Measurements from ENCODE around the gene RBM20. TPM values are rescaled to one million over a fixed set of nuclear protein-coding genes. Genes with fewer than 3 reads are reported as not detected.

The RBM20 gene
- total and polyA plus RNA-seq, 12 donors: 0.07 to 2.3 (median 0.28) TPM; not detected in 2

- TF ChIP-seq CTCF (IDR thresholded peaks at IDR 0.05) (no peak), POLR2A (IDR thresholded peaks at IDR 0.05) (no peak)
- no peaks in the 10 kb centered on the region for H3K4me1 ChIP-seq (replicated peaks in 1 of 2)
These were observed 113.5 kb downstream of the RBM20 start for GRCh38 chr10:110757586-110757985.

GRCh38 chr10:110758128-110758765 is 114.1 kb downstream of the RBM20 start:
- no peak overlapping the region for H3K4me3 ChIP-seq
- no peak overlapping the region for H3K27ac ChIP-seq
- H3K27me3 ChIP-seq: peaks cover 2% of the 10 kb centered on the region
- no peaks in the 10 kb centered on the region for H3K4me1 ChIP-seq (replicated peaks in 1 of 2)
- 87 to 90% (median 88%) methylated on average over 8 of the region's 8 CpGs for WGBS, 4 donors
- no peaks in the 10 kb centered on the region for H3K9me3 ChIP-seq (replicated peaks in 1 of 3)
- H3K36me3 ChIP-seq (replicated peaks in 1 of 2): no peaks in the 10 kb centered on the region
- no peak for DNase-seq
- intact Hi-C loops (cut with DNase I): no loop called here
- TF ChIP-seq CTCF (IDR thresholded peaks at IDR 0.05): no peak
- no peak for TF ChIP-seq POLR2A (IDR thresholded peaks at IDR 0.05)

More at GRCh38 chr10:110757586-110757985, 113.5 kb downstream of the RBM20 start:
- H3K9me3 ChIP-seq (replicated peaks in 1 of 3): no peaks in the 10 kb centered on the region
- H3K27ac ChIP-seq: no peak overlapping the region
- H3K27me3 ChIP-seq: peaks cover 2% of the 10 kb centered on the region
- H3K36me3 ChIP-seq (replicated peaks in 1 of 2): no peaks in the 10 kb centered on the region
- no peak for DNase-seq
- intact Hi-C loops (cut with DNase I): no loop called here
- no peak overlapping the region for H3K4me3 ChIP-seq
- 43 to 100% (median 90%) methylated on average over 1 of the region's 1 CpG for WGBS, 4 donors

GRCh38 chr10:110758898-110759297 is 114.8 kb downstream of the RBM20 start:
- Histone ChIP-seq H3K36me3 (replicated peaks in 1 of 2) (no peaks in the 10 kb centered on the region), H3K4me3 (no peak overlapping the region), H3K27me3 (peaks cover 2% of the 10 kb centered on the region), H3K4me1 (replicated peaks in 1 of 2) (no peaks in the 10 kb centered on the region), H3K9me3 (replicated peaks in 1 of 3) (no peaks in the 10 kb centered on the region), H3K27ac (no peak overlapping the region)
- no peak for DNase-seq
- TF ChIP-seq POLR2A (IDR thresholded peaks at IDR 0.05) (no peak), CTCF (IDR thresholded peaks at IDR 0.05) (no peak)
- intact Hi-C loops (cut with DNase I): no loop called here
- 67 to 87% (median 76%) methylated on average over 4 of the region's 4 CpGs for WGBS, 4 donors

GRCh38 chr10:110759523-110759922 is 115.4 kb downstream of the RBM20 start:
- intact Hi-C loops (cut with DNase I): no loop called here

More at GRCh38 chr10:110759523-110759922, 115.4 kb downstream of the RBM20 start:
- TF ChIP-seq CTCF (IDR thresholded peaks at IDR 0.05) (no peak), POLR2A (IDR thresholded peaks at IDR 0.05) (no peak)
- Histone ChIP-seq H3K4me3 (no peak overlapping the region), H3K36me3 (replicated peaks in 1 of 2) (no peaks in the 10 kb centered on the region), H3K4me1 (replicated peaks in 1 of 2) (no peaks in the 10 kb centered on the region), H3K27me3 (peaks cover 2% of the 10 kb centered on the region), H3K9me3 (replicated peaks in 1 of 3) (no peaks in the 10 kb centered on the region), H3K27ac (no peak overlapping the region)
- no peak for DNase-seq
- WGBS, 4 donors: 80 to 87% (median 87%) methylated on average over 4 of the region's 4 CpGs

Measured in adrenal gland (tissue), 12 donors.